ENCODE results near the gene VPS8. TPM values are rescaled to one million over a fixed set of nuclear protein-coding genes. Genes with fewer than 3 reads are reported as not detected.

VPS8 gene
- total and polyA plus RNA-seq, 9 of the 15 experiments (the other 6 are each of a cell fraction or from before 2014, with no cell fraction given) = 7.2 to 41.0 (median 28.3) TPM

DNA sequence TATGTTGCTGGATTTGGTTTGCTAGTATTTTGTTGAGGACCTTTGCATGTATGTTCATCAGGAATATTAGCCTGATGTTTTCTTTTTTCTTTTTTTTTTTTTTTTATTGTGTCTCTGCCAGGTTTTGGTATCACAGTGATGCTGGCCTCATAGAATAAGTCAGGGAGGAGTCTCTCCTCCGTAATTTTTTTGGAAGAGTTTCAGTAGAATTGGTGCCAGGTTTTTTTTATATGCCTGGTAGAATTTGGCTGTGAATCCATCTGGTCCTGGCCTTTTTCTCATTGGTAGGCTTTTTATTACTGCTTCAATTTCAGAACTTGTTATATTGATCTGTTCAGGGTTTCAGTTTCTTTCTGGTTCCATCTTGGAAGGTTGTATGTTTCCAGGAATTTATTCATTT is 165.8 kb downstream of the VPS8 start:
- no peaks in the 10 kb centered on the region for H3K9me1 ChIP-seq (ENCODE audit: control insufficient read depth, insufficient read depth, low read length)
- no TSS peak for BruUV-seq (replicated peaks)
- FAIRE-seq (no peak), ATAC-seq (no peak), DNase-seq (ENCODE audit: extremely low read depth in 1 of 4, low spot score in 3 of 4) (no peak)
- CTCF ChIA-PET (ENCODE audit: low intra/inter-chr PET ratio) = no interaction called here
- H3K9me3 ChIP-seq (replicated peaks; ENCODE audit: control insufficient read depth, insufficient read depth, low read depth, low read length) = no peaks in the 10 kb centered on the region
- H3K9ac ChIP-seq (ENCODE audit: insufficient read depth in 1 of 2, low read depth in 2 of 2, low read length in 2 of 2) = no peak overlapping the region
- POLR2A ChIA-PET = no interaction called here
- H4K20me1 ChIP-seq (replicated peaks; ENCODE audit: control insufficient read depth, insufficient read depth, low read length) = no peaks in the 10 kb centered on the region
- no peak overlapping the region for H3K4me2 ChIP-seq (ENCODE audit: insufficient read depth, low read length)
- H3K4me3 ChIP-seq = no peak overlapping the region
- no peak overlapping the region for H3K27ac ChIP-seq (ENCODE audit: extremely low read depth, low read depth, low read length)
- intact Hi-C loops (cut with micrococcal nuclease) (no loop called here), in situ Hi-C loops (cut with MboI) (no loop called here)
- H3K79me2 ChIP-seq (ENCODE audit: control insufficient read depth, insufficient read depth, low read length) = no peaks in the 10 kb centered on the region
- peaks cover under 1% of the 10 kb centered on the region; the same call in 1 of the 3 replicates for H3K36me3 ChIP-seq (ENCODE audit: control insufficient read depth, insufficient read depth, low read length)
- no peaks in the 10 kb centered on the region for H3K4me1 ChIP-seq (replicated peaks in 1 of 2; ENCODE audit: control insufficient read depth in 2 of 2, insufficient read depth in 2 of 2, low read length in 2 of 2)
- WGBS (ENCODE audit: insufficient coverage, low coverage, missing lambda C conversion rate) = 31% methylated on average over 1 of the region's 1 CpG
- H3K27me3 ChIP-seq (ENCODE audit: control insufficient read depth in 2 of 2, insufficient read depth in 2 of 2, low read length in 2 of 2) = no peaks in the 10 kb centered on the region
- no peak overlapping the region for H2AFZ ChIP-seq (ENCODE audit: low read depth, low read length)
- no peak for TF ChIP-seq ZNF282 (CRISPR knock-in tag; IDR thresholded peaks at IDR 0.05)
- TF ChIP-seq RHOXF2B (CRISPR knock-in tag; conservative IDR thresholded peaks at IDR 0.05) = no peak
- TF ChIP-seq ZNF121 (CRISPR knock-in tag; conservative IDR thresholded peaks at IDR 0.05) = no peak
- TF ChIP-seq, protein P1, sequence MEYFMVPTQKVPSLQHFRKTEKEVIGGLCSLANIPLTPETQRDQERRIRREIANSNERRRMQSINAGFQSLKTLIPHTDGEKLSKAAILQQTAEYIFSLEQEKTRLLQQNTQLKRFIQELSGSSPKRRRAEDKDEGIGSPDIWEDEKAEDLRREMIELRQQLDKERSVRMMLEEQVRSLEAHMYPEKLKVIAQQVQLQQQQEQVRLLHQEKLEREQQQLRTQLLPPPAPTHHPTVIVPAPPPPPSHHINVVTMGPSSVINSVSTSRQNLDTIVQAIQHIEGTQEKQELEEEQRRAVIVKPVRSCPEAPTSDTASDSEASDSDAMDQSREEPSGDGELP (CRISPR knock-in tag; IDR thresholded peaks at IDR 0.05; ENCODE audit: borderline replicate concordance) = no peak
- no peak for TF ChIP-seq ZNF232 (CRISPR knock-in tag; IDR thresholded peaks at IDR 0.05)
- no peak for TF ChIP-seq NEUROD1 (IDR thresholded peaks at IDR 0.05; ENCODE audit: borderline replicate concordance, low read depth, low read length, partially characterized antibody)
- no peak for TF ChIP-seq CBX1 (IDR thresholded peaks at IDR 0.05; ENCODE audit: low read depth)
- no peak for TF ChIP-seq MTA3 (IDR thresholded peaks at IDR 0.05; ENCODE audit: borderline replicate concordance)
- TF ChIP-seq, protein P2, sequence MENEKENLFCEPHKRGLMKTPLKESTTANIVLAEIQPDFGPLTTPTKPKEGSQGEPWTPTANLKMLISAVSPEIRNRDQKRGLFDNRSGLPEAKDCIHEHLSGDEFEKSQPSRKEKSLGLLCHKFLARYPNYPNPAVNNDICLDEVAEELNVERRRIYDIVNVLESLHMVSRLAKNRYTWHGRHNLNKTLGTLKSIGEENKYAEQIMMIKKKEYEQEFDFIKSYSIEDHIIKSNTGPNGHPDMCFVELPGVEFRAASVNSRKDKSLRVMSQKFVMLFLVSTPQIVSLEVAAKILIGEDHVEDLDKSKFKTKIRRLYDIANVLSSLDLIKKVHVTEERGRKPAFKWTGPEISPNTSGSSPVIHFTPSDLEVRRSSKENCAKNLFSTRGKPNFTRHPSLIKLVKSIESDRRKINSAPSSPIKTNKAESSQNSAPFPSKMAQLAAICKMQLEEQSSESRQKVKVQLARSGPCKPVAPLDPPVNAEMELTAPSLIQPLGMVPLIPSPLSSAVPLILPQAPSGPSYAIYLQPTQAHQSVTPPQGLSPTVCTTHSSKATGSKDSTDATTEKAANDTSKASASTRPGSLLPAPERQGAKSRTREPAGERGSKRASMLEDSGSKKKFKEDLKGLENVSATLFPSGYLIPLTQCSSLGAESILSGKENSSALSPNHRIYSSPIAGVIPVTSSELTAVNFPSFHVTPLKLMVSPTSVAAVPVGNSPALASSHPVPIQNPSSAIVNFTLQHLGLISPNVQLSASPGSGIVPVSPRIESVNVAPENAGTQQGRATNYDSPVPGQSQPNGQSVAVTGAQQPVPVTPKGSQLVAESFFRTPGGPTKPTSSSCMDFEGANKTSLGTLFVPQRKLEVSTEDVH (IDR thresholded peaks at IDR 0.05; ENCODE audit: low read depth, partially characterized antibody) = no peak
- no peak for TF ChIP-seq NR1H2 (CRISPR knock-in tag; IDR thresholded peaks at IDR 0.05)
- no peak for TF ChIP-seq HNRNPH1 (optimal IDR thresholded peaks at IDR 0.05; ENCODE audit: low read depth, low read length)
- TF ChIP-seq, protein P3, sequence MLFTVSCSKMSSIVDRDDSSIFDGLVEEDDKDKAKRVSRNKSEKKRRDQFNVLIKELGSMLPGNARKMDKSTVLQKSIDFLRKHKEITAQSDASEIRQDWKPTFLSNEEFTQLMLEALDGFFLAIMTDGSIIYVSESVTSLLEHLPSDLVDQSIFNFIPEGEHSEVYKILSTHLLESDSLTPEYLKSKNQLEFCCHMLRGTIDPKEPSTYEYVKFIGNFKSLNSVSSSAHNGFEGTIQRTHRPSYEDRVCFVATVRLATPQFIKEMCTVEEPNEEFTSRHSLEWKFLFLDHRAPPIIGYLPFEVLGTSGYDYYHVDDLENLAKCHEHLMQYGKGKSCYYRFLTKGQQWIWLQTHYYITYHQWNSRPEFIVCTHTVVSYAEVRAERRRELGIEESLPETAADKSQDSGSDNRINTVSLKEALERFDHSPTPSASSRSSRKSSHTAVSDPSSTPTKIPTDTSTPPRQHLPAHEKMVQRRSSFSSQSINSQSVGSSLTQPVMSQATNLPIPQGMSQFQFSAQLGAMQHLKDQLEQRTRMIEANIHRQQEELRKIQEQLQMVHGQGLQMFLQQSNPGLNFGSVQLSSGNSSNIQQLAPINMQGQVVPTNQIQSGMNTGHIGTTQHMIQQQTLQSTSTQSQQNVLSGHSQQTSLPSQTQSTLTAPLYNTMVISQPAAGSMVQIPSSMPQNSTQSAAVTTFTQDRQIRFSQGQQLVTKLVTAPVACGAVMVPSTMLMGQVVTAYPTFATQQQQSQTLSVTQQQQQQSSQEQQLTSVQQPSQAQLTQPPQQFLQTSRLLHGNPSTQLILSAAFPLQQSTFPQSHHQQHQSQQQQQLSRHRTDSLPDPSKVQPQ (CRISPR knock-in tag; IDR thresholded peaks at IDR 0.05; ENCODE audit: borderline replicate concordance) = no peak
- no peak for TF ChIP-seq PRMT5 (CRISPR knock-in tag; IDR thresholded peaks at IDR 0.05)
- no peak for TF ChIP-seq PURB (CRISPR knock-in tag; IDR thresholded peaks at IDR 0.05; ENCODE audit: low read depth)
- TF ChIP-seq, protein P4, sequence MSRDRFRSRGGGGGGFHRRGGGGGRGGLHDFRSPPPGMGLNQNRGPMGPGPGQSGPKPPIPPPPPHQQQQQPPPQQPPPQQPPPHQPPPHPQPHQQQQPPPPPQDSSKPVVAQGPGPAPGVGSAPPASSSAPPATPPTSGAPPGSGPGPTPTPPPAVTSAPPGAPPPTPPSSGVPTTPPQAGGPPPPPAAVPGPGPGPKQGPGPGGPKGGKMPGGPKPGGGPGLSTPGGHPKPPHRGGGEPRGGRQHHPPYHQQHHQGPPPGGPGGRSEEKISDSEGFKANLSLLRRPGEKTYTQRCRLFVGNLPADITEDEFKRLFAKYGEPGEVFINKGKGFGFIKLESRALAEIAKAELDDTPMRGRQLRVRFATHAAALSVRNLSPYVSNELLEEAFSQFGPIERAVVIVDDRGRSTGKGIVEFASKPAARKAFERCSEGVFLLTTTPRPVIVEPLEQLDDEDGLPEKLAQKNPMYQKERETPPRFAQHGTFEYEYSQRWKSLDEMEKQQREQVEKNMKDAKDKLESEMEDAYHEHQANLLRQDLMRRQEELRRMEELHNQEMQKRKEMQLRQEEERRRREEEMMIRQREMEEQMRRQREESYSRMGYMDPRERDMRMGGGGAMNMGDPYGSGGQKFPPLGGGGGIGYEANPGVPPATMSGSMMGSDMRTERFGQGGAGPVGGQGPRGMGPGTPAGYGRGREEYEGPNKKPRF (IDR thresholded peaks at IDR 0.05; ENCODE audit: low read depth, low read length) = no peak

Data from K562 (cell line).